Hepatocyte (in vitro differentiated cells): ENCODE results near the gene ARSG. TPM values are rescaled to one million over a fixed set of nuclear protein-coding genes. Genes with fewer than 3 reads are reported as not detected.

Experiments
- DNase-seq: peaks from one replicate; pipeline ENCODE4 v3.0.0-alpha.2; 2016; ENCODE audit warnings: low spot score
- H2AFZ ChIP-seq: fragments of 200-600 bp; sonication (generic); 2 replicates; pipeline ENCODE4 v1.6.0; 2016; ENCODE audit warnings: antibody characterized with exemption, mild to moderate bottlenecking
- H3K27ac ChIP-seq: fragments of 200-600 bp; sonication (generic); 2 replicates; pipeline ENCODE4 v1.5.1; 2016; ENCODE audit warnings: mild to moderate bottlenecking
- H3K27me3 ChIP-seq: fragments of 200-600 bp; sonication (generic); 2 replicates; pipeline ENCODE4 v1.6.1; 2016
- H3K36me3 ChIP-seq: fragments of 200-600 bp; sonication (generic); replicated peaks from 2 replicates; pipeline ENCODE4 v1.5.1; 2016; ENCODE audit warnings: low read depth; ENCODE audit not compliant: insufficient read depth
- H3K4me1 ChIP-seq: fragments of 200-600 bp; sonication (generic); 2 replicates; pipeline ENCODE4 v1.5.1; 2016; ENCODE audit warnings: mild to moderate bottlenecking, moderate library complexity; ENCODE audit not compliant: insufficient read depth
- H3K4me2 ChIP-seq: fragments of 200-600 bp; sonication (generic); 2 replicates; pipeline ENCODE4 v1.6.0; 2016
- H3K4me3 ChIP-seq: fragments of 200-600 bp; sonication (generic); 2 replicates; pipeline ENCODE4 v1.5.1; 2016; ENCODE audit warnings: mild to moderate bottlenecking
- H3K79me2 ChIP-seq: fragments of 200-600 bp; sonication (generic); 2 replicates; pipeline ENCODE4 v1.6.0; 2017; ENCODE audit warnings: mild to moderate bottlenecking
- H3K9me2 ChIP-seq: fragments of 200-600 bp; sonication (generic); replicated peaks from 2 replicates; pipeline ENCODE4 v1.6.0; 2017; ENCODE audit warnings: mild to moderate bottlenecking; ENCODE audit not compliant: insufficient read depth
- H3K9me3 ChIP-seq: fragments of 200-600 bp; sonication (generic); 2 replicates; pipeline ENCODE4 v1.5.1; 2016; ENCODE audit warnings: low read depth, mild to moderate bottlenecking
- H4K20me1 ChIP-seq: fragments of 200-600 bp; sonication (generic); 2 replicates; pipeline ENCODE4 v1.6.0; 2016; ENCODE audit warnings: mild to moderate bottlenecking; ENCODE audit not compliant: insufficient read depth, poor library complexity, severe bottlenecking
- CTCF ChIP-seq: fragments of 200-600 bp; sonication (generic); IDR thresholded peaks from 2 replicates; pipeline ENCODE4 v1.5.1; 2016; ENCODE audit warnings: antibody characterized with exemption, mild to moderate bottlenecking; ENCODE audit not compliant: poor library complexity
- EZH2 ChIP-seq: fragments of 200-600 bp; sonication (generic); IDR thresholded peaks from 2 replicates; pipeline ENCODE4 v1.6.1; 2016; ENCODE audit warnings: antibody characterized with exemption, mild to moderate bottlenecking, borderline replicate concordance
- EZH2phosphoT487 ChIP-seq: fragments of 200-600 bp; sonication (generic); IDR thresholded peaks from one replicate; pipeline ENCODE4 v1.6.1; 2018; ENCODE audit warnings: antibody characterized with exemption, mild to moderate bottlenecking, low read depth, moderate library complexity; ENCODE audit not compliant: unreplicated experiment, severe bottlenecking
- WGBS: methylation state at CpG from one replicate; pipeline ENCODE4 v1.1.6; 2016; ENCODE audit warnings: low lambda C conversion rate; ENCODE audit errors: missing lambda C conversion rate; 5-methylcytosine and 5-hydroxymethylcytosine counted together
- polyA plus RNA-seq: library from polyadenylated mRNA; unstranded; fragments of >200 nt; fragmentation: Nextera tagmentation; extraction: Ambion mirVana; gene quantifications from 2 replicates; pipeline ENCODE4 v1.2.1, GENCODE V29; 2016
- total RNA-seq: library from RNA; depleted of rRNA; stranded (reverse); fragments of >200 nt; gene quantifications from 2 replicates; pipeline ENCODE4 v1.2.3, GENCODE V29; 2014

Gene ARSG
- 1.3 and 3.5 TPM in 2 replicates for total RNA-seq
- 1.2 and 1.4 TPM in 2 replicates for polyA plus RNA-seq

GRCh38 chr17:68290955-68291835 lies at the start of gene ARSG, which contains the start of gene SLC16A6:
ARSG (plus strand) TSS chr17:68291495; CDS start chr17:68307494, 15,999 bp downstream.
SLC16A6 (minus strand) TSS chr17:68291127; CDS start chr17:68278320, 12,807 bp downstream.
- Histone ChIP-seq H3K9me3 (no peaks in the 10 kb centered on the region), H3K27me3 (peaks cover 68% of the 10 kb centered on the region), H3K27ac (no peak within 1 kb of the TSS), H2AFZ (peak within 1 kb of the TSS; percentile 87), H3K79me2 (no peaks in the 10 kb centered on the region), H3K4me3 (peak within 1 kb of the TSS; percentile 74), H3K4me2 (peak within 1 kb of the TSS; percentile 97), H3K9me2 (no peaks in the 10 kb centered on the region), H4K20me1 (no peaks in the 10 kb centered on the region), H3K36me3 (no peaks in the 10 kb centered on the region), H3K4me1 (peaks cover 11% of the 10 kb centered on the region)
- DNase-seq, result peak; percentile 82
- TF ChIP-seq CTCF (no peak), EZH2phosphoT487 (no peak), EZH2 (no peak)
- 2% methylated on average over 59 of the region's 96 CpGs for WGBS

DNA sequence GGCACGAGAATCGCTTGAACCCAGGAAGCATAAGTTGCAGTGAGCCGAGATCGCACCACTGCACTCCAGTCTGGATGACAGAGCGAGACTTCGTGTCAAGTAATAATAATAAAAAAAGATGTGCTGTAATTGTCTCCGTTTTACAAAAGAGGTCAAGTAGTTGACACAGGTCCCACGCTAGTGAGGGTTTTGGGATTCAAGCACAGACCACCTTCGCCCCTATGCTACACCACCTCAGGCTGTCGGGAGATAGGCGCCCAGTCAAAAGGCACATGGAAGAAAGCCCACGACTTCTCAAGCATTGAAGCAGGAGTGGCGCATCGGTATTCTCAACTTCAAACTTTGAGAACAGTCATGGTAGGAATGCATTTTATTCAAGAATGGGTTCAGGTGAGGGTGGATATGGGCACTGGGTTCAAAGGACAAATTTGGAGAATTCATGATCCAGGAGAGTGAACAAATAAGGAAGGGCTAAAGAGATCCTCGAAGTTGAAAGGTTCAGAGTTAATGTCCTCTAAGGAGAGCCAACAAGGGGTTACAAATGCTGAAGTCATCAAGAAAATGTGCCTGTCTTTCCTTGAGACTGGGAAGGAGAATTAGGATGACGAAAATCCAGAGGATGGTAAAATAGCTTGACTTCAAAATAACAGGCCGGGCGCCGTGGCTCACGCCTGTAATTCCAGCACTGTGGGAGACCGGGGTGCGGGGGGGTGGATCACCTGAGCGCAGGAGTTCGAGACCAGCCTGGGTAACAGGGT lies 44.8 kb upstream of the ARSG start:
- Histone ChIP-seq H3K79me2 (peaks cover 13% of the 10 kb centered on the region), H3K27ac (no peak overlapping the region), H3K27me3 (no peaks in the 10 kb centered on the region), H3K4me2 (peak overlapping the region; percentile 89), H3K4me3 (no peak overlapping the region), H3K36me3 (no peaks in the 10 kb centered on the region), H2AFZ (no peak overlapping the region), H4K20me1 (no peaks in the 10 kb centered on the region), H3K9me2 (no peaks in the 10 kb centered on the region), H3K9me3 (no peaks in the 10 kb centered on the region), H3K4me1 (peaks cover 7% of the 10 kb centered on the region)
- TF ChIP-seq EZH2phosphoT487 (no peak), EZH2 (no peak), CTCF (no peak)
- WGBS, result 95% methylated on average over 24 of the region's 24 CpGs
- DNase-seq, result no peak

GRCh38 chr17:68247445-68248198 lies 43.7 kb upstream of the ARSG start, which contains the start of gene AMZ2:
AMZ2 (plus strand) TSS chr17:68248043; CDS start chr17:68250188, 2,145 bp downstream.
- Histone ChIP-seq H3K4me3 (peak within 1 kb of the TSS; percentile 87), H2AFZ (peak within 1 kb of the TSS; percentile 96), H3K4me2 (peak within 1 kb of the TSS; percentile 89), H3K79me2 (peaks cover 13% of the 10 kb centered on the region), H4K20me1 (no peaks in the 10 kb centered on the region), H3K27me3 (no peaks in the 10 kb centered on the region), H3K9me3 (no peaks in the 10 kb centered on the region), H3K36me3 (no peaks in the 10 kb centered on the region), H3K9me2 (no peaks in the 10 kb centered on the region), H3K27ac (peak within 1 kb of the TSS; percentile 98), H3K4me1 (peaks cover 7% of the 10 kb centered on the region)
- 2% methylated on average over 88 of the region's 97 CpGs for WGBS
- peak; percentile 98 for DNase-seq
- TF ChIP-seq EZH2phosphoT487, result no peak
- no peak for TF ChIP-seq EZH2
- no peak for TF ChIP-seq CTCF
